ENCODE data around the gene UBE2Q2.

Gene UBE2Q2

GRCh38 chr15:75943246-75943645 lies 100.0 kb downstream of the UBE2Q2 start:
- DNase-seq (ENCODE audit: extremely low spot score): no peak
- CTCF ChIA-PET: no interaction called here
- no peak for TF ChIP-seq ELF4 (IDR thresholded peaks at IDR 0.05)
- TF ChIP-seq L3MBTL2 (conservative IDR thresholded peaks at IDR 0.05): no peak
- no peak for TF ChIP-seq HDGF (IDR thresholded peaks at IDR 0.05; ENCODE audit: borderline replicate concordance)
- no peak for TF ChIP-seq ZNF384 (IDR thresholded peaks at IDR 0.05)
- no peak for TF ChIP-seq FOXA1 (IDR thresholded peaks at IDR 0.05)
- no peak for TF ChIP-seq LEF1 (IDR thresholded peaks at IDR 0.05; ENCODE audit: borderline replicate concordance)
- TF ChIP-seq TARDBP (IDR thresholded peaks at IDR 0.05): no peak
- no peak for TF ChIP-seq NFRKB (IDR thresholded peaks at IDR 0.05)
- no peak for TF ChIP-seq SP1 (IDR thresholded peaks at IDR 0.05)
- no peak for TF ChIP-seq CTBP1 (IDR thresholded peaks at IDR 0.05; ENCODE audit: borderline replicate concordance)
- TF ChIP-seq SUZ12 (IDR thresholded peaks at IDR 0.05): no peak
- POLR2A ChIA-PET: no interaction called here

GRCh38 chr15:75943713-75944215 lies 100.5 kb downstream of the UBE2Q2 start:
- ChIA-PET CTCF (no interaction called here), POLR2A (no interaction called here)
- TF ChIP-seq FOXK2 (IDR thresholded peaks at IDR 0.05): no peak
- no peak for TF ChIP-seq ARNT (IDR thresholded peaks at IDR 0.05)
- TF ChIP-seq HDGF (IDR thresholded peaks at IDR 0.05; ENCODE audit: borderline replicate concordance): no peak
- no peak for TF ChIP-seq SP1 (IDR thresholded peaks at IDR 0.05)
- TF ChIP-seq ZNF384 (IDR thresholded peaks at IDR 0.05): no peak
- no peak for TF ChIP-seq LEF1 (IDR thresholded peaks at IDR 0.05; ENCODE audit: borderline replicate concordance)
- no peak for TF ChIP-seq PKNOX1 (IDR thresholded peaks at IDR 0.05)
- no peak for DNase-seq (ENCODE audit: extremely low spot score)

GRCh38 chr15:75945953-75946352 lies 102.7 kb downstream of the UBE2Q2 start:
- no peak for DNase-seq (ENCODE audit: extremely low spot score)

GRCh38 chr15:75947092-75947491 lies 103.8 kb downstream of the UBE2Q2 start:
- ChIA-PET POLR2A (no interaction called here), CTCF (no interaction called here)
- TF ChIP-seq FOXA1 (IDR thresholded peaks at IDR 0.05): no peak
- TF ChIP-seq LEF1 (IDR thresholded peaks at IDR 0.05; ENCODE audit: borderline replicate concordance): no peak
- no peak for TF ChIP-seq HDGF (IDR thresholded peaks at IDR 0.05; ENCODE audit: borderline replicate concordance)
- TF ChIP-seq NFRKB (IDR thresholded peaks at IDR 0.05): no peak
- DNase-seq (ENCODE audit: extremely low spot score): no peak

More at GRCh38 chr15:75945953-75946352, 102.7 kb downstream of the UBE2Q2 start:
- POLR2A ChIA-PET: interaction anchor here (1.0 kb wide), 1 partner anchor 10 kb away, joined by 4 read pairs; no protein-coding TSS in a partner anchor
- CTCF ChIA-PET: no interaction called here
- TF ChIP-seq SUZ12 (IDR thresholded peaks at IDR 0.05): no peak
- no peak for TF ChIP-seq CTBP1 (IDR thresholded peaks at IDR 0.05; ENCODE audit: borderline replicate concordance)
- TF ChIP-seq ELF4 (IDR thresholded peaks at IDR 0.05): no peak
- TF ChIP-seq PKNOX1 (IDR thresholded peaks at IDR 0.05): no peak

GRCh38 chr15:75948761-75949296 lies 105.6 kb downstream of the UBE2Q2 start:
- no peak for DNase-seq (ENCODE audit: extremely low spot score)
- CTCF ChIA-PET: no interaction called here

More at GRCh38 chr15:75948761-75949296, 105.6 kb downstream of the UBE2Q2 start:
- POLR2A ChIA-PET: no interaction called here
- TF ChIP-seq NFRKB (IDR thresholded peaks at IDR 0.05) (no peak), LEF1 (IDR thresholded peaks at IDR 0.05; ENCODE audit: borderline replicate concordance) (no peak), ZNF384 (IDR thresholded peaks at IDR 0.05) (no peak), SP1 (IDR thresholded peaks at IDR 0.05) (no peak)
